Endothelial cell of umbilical vein (primary cell): ENCODE measurements around the gene VEZT. TPM values are rescaled to one million over a fixed set of nuclear protein-coding genes. Genes with fewer than 3 reads are reported as not detected.

Experiments used
- BruUV-seq: library from RNA; stranded (reverse); fragments of 400-500 nt; replicated peaks from 2 replicates; lab custom pipeline; 2021; lab: Mats Ljungman, UMichigan
- CTCF ChIA-PET: fragments of 300-600, 350-600 bp; sonication (Branson Sonifier 250); formaldehyde crosslinking; loops from one replicate; lab custom pipeline; 2021; ENCODE audit warnings: antibody characterized with exemption, inconsistent platforms; lab: Charles Lee
- POLR2A ChIA-PET: fragments of 300-600, 350-600 bp; sonication (Branson Sonifier 250); formaldehyde crosslinking; loops from one replicate; lab custom pipeline; 2021; ENCODE audit warnings: antibody characterized with exemption, inconsistent platforms; lab: Charles Lee
- DNase-seq: peaks from one replicate; pipeline ENCODE4 v3.0.0-alpha.2; 2011; ENCODE audit warnings: low read depth, low spot score
- FAIRE-seq: peaks from 2 replicates; lab custom pipeline; 2011; peaks lifted over from hg19 to GRCh38; lab: Jason Lieb, UNC
- H2AFZ ChIP-seq: 2 replicates; pipeline ENCODE4 v1.6.0; 2012; ENCODE audit warnings: low read depth, low read length, control low read depth, inconsistent platforms
- H3K27ac ChIP-seq: 2 replicates; pipeline ENCODE4 v1.5.1; 2011; ENCODE audit warnings: low read depth, mild to moderate bottlenecking, control low read depth, low read length, moderate library complexity; ENCODE audit not compliant: insufficient read depth
- H3K27me3 ChIP-seq, 2 experiments: 2 replicates each; pipeline versions ENCODE4 v1.6.0 to v1.6.1; 2011; ENCODE audit warnings: low read length in 2 of 2, mixed read lengths in 1 of 2; ENCODE audit not compliant: control insufficient read depth in 2 of 2, insufficient read depth in 2 of 2
- H3K36me3 ChIP-seq, 2 experiments: 2 replicates in 1 of 2; 3 replicates in 1 of 2; pipeline ENCODE4 v1.5.1; 2011; ENCODE audit warnings: low read length in 2 of 2, mild to moderate bottlenecking in 1 of 2, moderate library complexity in 1 of 2; ENCODE audit not compliant: control insufficient read depth in 2 of 2, insufficient read depth in 2 of 2; ENCODE audit errors: extremely low read depth in 1 of 2
- H3K4me1 ChIP-seq: 3 replicates; pipeline ENCODE4 v1.5.1; 2011; ENCODE audit warnings: mild to moderate bottlenecking, low read length; ENCODE audit not compliant: control insufficient read depth, insufficient read depth; ENCODE audit errors: extremely low read depth
- H3K4me2 ChIP-seq: 2 replicates; pipeline ENCODE4 v1.6.1; 2011; ENCODE audit warnings: low read length, control low read depth, mixed read lengths; ENCODE audit not compliant: insufficient read depth
- H3K4me3 ChIP-seq, 3 experiments: fragments of 200-600 bp in 1 of 3; sonication (generic), shearing (Covaris generic) in 1 of 3; replicated peaks in 1 of 3; 2 replicates each; pipeline ENCODE4 v1.5.1; 2011 to 2016; ENCODE audit warnings: control low read depth in 3 of 3, low read length in 3 of 3, mild to moderate bottlenecking in 2 of 3, inconsistent platforms in 1 of 3, low read depth in 1 of 3, moderate library complexity in 1 of 3; ENCODE audit not compliant: insufficient read depth in 1 of 3
- H3K79me2 ChIP-seq: 2 replicates; pipeline ENCODE4 v1.6.0; 2012; ENCODE audit warnings: low read length, inconsistent platforms; ENCODE audit not compliant: control insufficient read depth, insufficient read depth
- H3K9ac ChIP-seq: replicated peaks from 2 replicates; pipeline ENCODE3; 2011; ENCODE audit warnings: low read length, control low read depth; ENCODE audit not compliant: insufficient read depth; ENCODE audit errors: extremely low read depth
- H3K9me1 ChIP-seq: replicated peaks from 3 replicates; pipeline ENCODE4 v1.6.0; 2011; ENCODE audit warnings: mild to moderate bottlenecking, low read length; ENCODE audit not compliant: control insufficient read depth, insufficient read depth; ENCODE audit errors: extremely low read depth
- H3K9me3 ChIP-seq: replicated peaks from 2 replicates; pipeline ENCODE4 v1.5.1; 2012; ENCODE audit warnings: low read length, inconsistent platforms; ENCODE audit not compliant: control insufficient read depth, insufficient read depth
- H4K20me1 ChIP-seq: replicated peaks from 2 replicates; pipeline ENCODE3; 2011; ENCODE audit warnings: mild to moderate bottlenecking, low read length; ENCODE audit not compliant: control insufficient read depth, insufficient read depth; ENCODE audit errors: extremely low read depth
- EZH2 ChIP-seq: IDR thresholded peaks from 2 replicates; pipeline ENCODE4 v1.6.1; 2012; ENCODE audit warnings: borderline replicate concordance, low read depth, mild to moderate bottlenecking, moderate library complexity, low read length, inconsistent platforms; ENCODE audit not compliant: severe bottlenecking
- FOS ChIP-seq: IDR thresholded peaks from 2 replicates; pipeline ENCODE4 v1.6.1; 2011; ENCODE audit warnings: mild to moderate bottlenecking, low read length, moderate library complexity, borderline replicate concordance; ENCODE audit not compliant: insufficient read depth
- GATA2 ChIP-seq: IDR thresholded peaks from 2 replicates; pipeline ENCODE4 v1.7.0; 2011; ENCODE audit warnings: low read depth, mild to moderate bottlenecking, moderate library complexity, mixed read lengths, low read length; ENCODE audit not compliant: insufficient read length, insufficient read depth
- JUN ChIP-seq: IDR thresholded peaks from 2 replicates; pipeline ENCODE4 v1.6.1; 2011; ENCODE audit warnings: borderline replicate concordance, low read depth; ENCODE audit not compliant: insufficient read length, insufficient read depth
- MAX ChIP-seq: IDR thresholded peaks from 2 replicates; pipeline ENCODE4 v1.6.1; 2011; ENCODE audit not compliant: insufficient read depth, insufficient read length
- MYC ChIP-seq: IDR thresholded peaks from one replicate; pipeline ENCODE4 v1.6.1; 2011; ENCODE audit warnings: mild to moderate bottlenecking, low read depth, low read length
- POLR2A ChIP-seq: IDR thresholded peaks from 2 replicates; pipeline ENCODE4 v1.6.1; 2012; ENCODE audit warnings: low read depth, mild to moderate bottlenecking, control low read depth, low read length
- POLR2AphosphoS5 ChIP-seq: IDR thresholded peaks from 2 replicates; pipeline ENCODE4 v1.6.1; 2012; ENCODE audit warnings: low read depth, mild to moderate bottlenecking, control low read depth, low read length, moderate library complexity; ENCODE audit not compliant: insufficient read depth
- dilution Hi-C: fragments of 300-500 bp; cut with MboI; formaldehyde crosslinking; loops from one replicate; pipeline ENCODE4 v1.15.0; 2019; ENCODE audit warnings: low sequenced_read_pairs; ENCODE audit not compliant: extremely low pct_ligation_motif_present
- intact Hi-C: fragments of 100-400 bp; cut with micrococcal nuclease; formaldehyde crosslinking; loops from one replicate; pipeline ENCODE4 v1.10.0; 2022
- polyA plus RNA-seq, 4 experiments: library from polyadenylated mRNA; depleted of rRNA in 3 of 4; stranded (reverse) in 3 of 4; unstranded in 1 of 4; fragments of >200 nt; gene quantifications; 2 replicates each; pipeline versions ENCODE4 v1.2.1 to v1.2.3, GENCODE V29; 2011 to 2012; ENCODE audit warnings: missing spikeins in 1 of 4
- total RNA-seq: library from RNA; stranded (reverse); gene quantifications from 2 replicates; pipeline ENCODE4 v1.2.3, GENCODE V29; 2021
- TF ChIP-seq, protein P1 (sequence below), 2 donors: IDR thresholded peaks; 1 replicate in 1 of 2; 2 replicates in 1 of 2; pipeline ENCODE4 v1.5.1; 2011; ENCODE audit warnings: low read length in 2 of 2, mild to moderate bottlenecking in 2 of 2, moderate library complexity in 2 of 2, control low read depth in 1 of 2, inconsistent platforms in 1 of 2, low read depth in 1 of 2; ENCODE audit not compliant: insufficient read depth in 1 of 2; ENCODE audit errors: extremely low read depth in 1 of 2

Gene VEZT
- total and polyA plus RNA-seq, 2 donors (not counting 3 experiments of a cell fraction or from before 2014, with no cell fraction given) = 57.8 to 91.3 TPM

GRCh38 chr12:95215949-95216348 lies 1.7 kb upstream of the VEZT start:
- no peaks in the 10 kb centered on the region for H3K36me3 ChIP-seq
- peak overlapping the region; percentile 69 to 99 (median 94) for H3K4me3 ChIP-seq
- no peaks in the 10 kb centered on the region for H3K9me1 ChIP-seq
- ChIA-PET POLR2A (interaction anchor here (0.6 to 0.7 kb wide), 2 partner anchors 15 to 80 kb away, joined by 3 to 7 read pairs; no protein-coding TSS in a partner anchor), CTCF (interaction anchor here (0.6 to 5.9 kb wide), 15 partner anchors 10 to 699 kb away, joined by 3 to 91 read pairs (median 4); no protein-coding TSS in a partner anchor)
- DNase-seq (peak; percentile 78), FAIRE-seq (peak; percentile 21)
- H4K20me1 ChIP-seq = no peaks in the 10 kb centered on the region
- peak overlapping the region; percentile 87 for H3K9ac ChIP-seq
- H3K4me2 ChIP-seq = peak overlapping the region; percentile 100
- no peaks in the 10 kb centered on the region for H3K9me3 ChIP-seq
- H3K27ac ChIP-seq = peak overlapping the region; percentile 58
- no peak overlapping the region for H2AFZ ChIP-seq
- no TSS peak for BruUV-seq
- no peaks in the 10 kb centered on the region for H3K27me3 ChIP-seq
- H3K79me2 ChIP-seq = peaks cover 71% of the 10 kb centered on the region
- no peak for TF ChIP-seq EZH2
- no peak for TF ChIP-seq FOS
- no peak for TF ChIP-seq JUN
- no peak for TF ChIP-seq MYC
- no peak for TF ChIP-seq POLR2A
- no peak for TF ChIP-seq GATA2
- TF ChIP-seq POLR2AphosphoS5 = no peak
- TF ChIP-seq, protein P1, sequence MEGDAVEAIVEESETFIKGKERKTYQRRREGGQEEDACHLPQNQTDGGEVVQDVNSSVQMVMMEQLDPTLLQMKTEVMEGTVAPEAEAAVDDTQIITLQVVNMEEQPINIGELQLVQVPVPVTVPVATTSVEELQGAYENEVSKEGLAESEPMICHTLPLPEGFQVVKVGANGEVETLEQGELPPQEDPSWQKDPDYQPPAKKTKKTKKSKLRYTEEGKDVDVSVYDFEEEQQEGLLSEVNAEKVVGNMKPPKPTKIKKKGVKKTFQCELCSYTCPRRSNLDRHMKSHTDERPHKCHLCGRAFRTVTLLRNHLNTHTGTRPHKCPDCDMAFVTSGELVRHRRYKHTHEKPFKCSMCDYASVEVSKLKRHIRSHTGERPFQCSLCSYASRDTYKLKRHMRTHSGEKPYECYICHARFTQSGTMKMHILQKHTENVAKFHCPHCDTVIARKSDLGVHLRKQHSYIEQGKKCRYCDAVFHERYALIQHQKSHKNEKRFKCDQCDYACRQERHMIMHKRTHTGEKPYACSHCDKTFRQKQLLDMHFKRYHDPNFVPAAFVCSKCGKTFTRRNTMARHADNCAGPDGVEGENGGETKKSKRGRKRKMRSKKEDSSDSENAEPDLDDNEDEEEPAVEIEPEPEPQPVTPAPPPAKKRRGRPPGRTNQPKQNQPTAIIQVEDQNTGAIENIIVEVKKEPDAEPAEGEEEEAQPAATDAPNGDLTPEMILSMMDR (IDR thresholded peaks at IDR 0.05; ENCODE audit: extremely low read depth in 1 of 2, insufficient read depth in 1 of 2, low read depth in 1 of 2, low read length in 2 of 2) = no peak
- no peak for TF ChIP-seq MAX
- intact Hi-C loops (loop anchor here (2.0 to 10.0 kb wide), 3 partner anchors 101 to 501 kb away; no protein-coding TSS in a partner anchor), dilution Hi-C loops (loop anchor here (25.0 kb wide), 1 partner anchor 104 kb away; no protein-coding TSS in a partner anchor)
- H3K4me1 ChIP-seq = peaks cover 44% of the 10 kb centered on the region
